ENCODE results near the gene MSTN.
"Not testable (repeated sequence)": the region's sequence is repeated elsewhere in the genome, so short reads cannot be mapped to it uniquely, and the experiment has no call there.

MSTN gene

DNA sequence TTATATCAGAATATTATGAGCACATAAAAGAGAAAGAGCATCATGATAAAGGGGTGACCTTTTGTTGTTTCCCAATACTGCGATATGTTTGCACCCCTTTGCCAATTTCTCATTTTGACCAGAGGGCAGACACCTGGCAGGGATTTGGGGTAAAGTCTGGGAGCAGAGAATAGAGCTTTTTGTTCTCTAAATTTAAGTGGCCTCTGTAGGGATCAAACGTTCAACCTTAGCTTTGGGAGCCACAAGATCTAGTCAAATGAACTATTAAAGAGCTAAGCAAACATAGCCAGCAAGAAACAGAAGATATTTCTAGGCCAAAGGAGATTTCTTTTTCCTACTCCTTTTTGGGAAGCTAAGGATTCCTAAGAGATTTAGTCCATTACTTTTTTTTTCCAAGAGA lies 1.1 kb upstream of the MSTN start:
- DNase-seq (ENCODE audit: low read depth, low spot score), result no peak

- no peak for DNase-seq (ENCODE audit: low read depth, low spot score)
Observed at GRCh38 chr2:190062053-190062452, 476 bp downstream of the MSTN start.

GRCh38 chr2:190060626-190061025 lies 1.9 kb downstream of the MSTN start:
- DNase-seq (ENCODE audit: low read depth, low spot score), result no peak

- no peak for DNase-seq (ENCODE audit: low read depth, low spot score)
Observed at GRCh38 chr2:190060019-190060418, 2.5 kb downstream of the MSTN start.

DNA sequence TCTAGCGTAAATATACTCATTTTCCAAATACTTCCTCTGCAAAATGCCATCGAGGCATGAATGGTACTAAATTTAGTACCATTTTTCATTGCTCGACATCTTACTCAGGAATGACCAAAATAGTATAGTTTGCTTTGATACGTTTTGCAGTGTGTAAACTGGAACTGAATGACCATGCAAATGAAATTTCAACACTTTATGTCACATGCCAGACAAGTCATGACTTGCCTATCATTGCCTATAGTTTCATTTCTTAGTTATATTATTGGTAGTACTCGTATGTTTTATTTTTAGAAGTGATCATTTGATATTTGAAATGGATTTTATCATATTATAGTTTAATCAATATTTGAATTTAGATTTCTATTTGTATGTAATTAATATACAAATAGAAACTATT lies 9.1 kb downstream of the MSTN start:
- no peak for DNase-seq (ENCODE audit: low read depth, low spot score)

- no peak for DNase-seq (ENCODE audit: low read depth, low spot score)
Observed at GRCh38 chr2:190052307-190052706, 10.2 kb downstream of the MSTN start.

DNA sequence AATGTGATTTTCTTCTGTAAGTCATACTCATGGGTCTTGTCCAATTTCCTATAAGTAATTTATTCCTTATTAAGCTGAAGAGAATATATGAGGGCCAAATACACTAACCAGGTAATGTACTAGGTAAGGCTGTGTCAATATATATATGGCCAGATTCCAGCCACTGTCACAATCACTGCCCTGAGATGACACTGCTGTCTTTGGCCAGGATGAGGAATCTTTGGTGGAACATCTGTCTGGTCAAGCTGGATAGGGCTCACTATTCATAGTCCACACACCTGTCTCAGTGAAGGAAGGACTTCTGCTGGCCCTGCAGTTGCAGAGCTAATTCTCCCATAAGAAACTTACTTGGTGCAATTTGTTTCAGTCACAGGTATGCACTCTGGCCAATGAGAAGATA lies 11.3 kb downstream of the MSTN start:
- no peak for DNase-seq (ENCODE audit: low read depth, low spot score)

DNA sequence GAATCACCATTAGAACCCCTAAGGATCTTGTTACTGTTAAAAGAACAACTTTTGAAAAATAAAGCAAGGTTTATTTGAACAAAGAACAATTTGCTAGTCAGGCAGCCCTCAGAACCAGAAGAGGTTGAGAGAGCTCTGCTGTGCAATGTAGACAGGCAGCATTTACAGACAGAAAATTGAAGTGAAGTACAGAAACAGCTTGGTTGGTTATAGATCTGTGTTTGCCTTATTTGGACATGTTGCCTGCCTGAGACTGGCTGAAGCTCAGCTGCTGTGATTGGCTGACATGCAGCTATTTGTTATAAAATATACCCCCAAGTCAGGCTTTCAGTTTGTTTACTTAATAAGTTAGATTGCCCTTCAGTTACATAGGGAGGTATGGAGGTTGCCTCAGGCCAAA lies 12.5 kb downstream of the MSTN start:
- DNase-seq (ENCODE audit: low read depth, low spot score), result no peak

DNA sequence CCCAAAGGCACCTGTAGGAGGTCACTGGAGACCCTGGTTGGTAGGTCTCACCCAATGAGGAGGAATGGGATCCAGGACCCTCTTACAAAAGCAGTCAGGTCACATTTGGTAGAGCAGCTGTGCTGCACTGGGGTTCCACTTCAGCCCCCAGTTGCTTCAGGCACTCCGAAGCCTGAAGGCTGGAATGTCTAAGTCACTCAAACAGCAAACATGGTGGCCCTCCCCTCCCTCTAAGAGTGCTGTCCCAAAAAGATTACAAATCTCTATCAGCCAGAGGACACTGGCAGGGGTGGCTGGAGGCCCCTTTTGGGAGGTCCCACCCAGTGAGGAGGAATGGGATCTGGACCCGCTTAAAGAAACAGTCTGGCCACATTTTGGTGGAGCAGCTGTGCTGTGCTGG lies 17.7 kb downstream of the MSTN start:
- no peak for DNase-seq (ENCODE audit: low read depth, low spot score)

DNA sequence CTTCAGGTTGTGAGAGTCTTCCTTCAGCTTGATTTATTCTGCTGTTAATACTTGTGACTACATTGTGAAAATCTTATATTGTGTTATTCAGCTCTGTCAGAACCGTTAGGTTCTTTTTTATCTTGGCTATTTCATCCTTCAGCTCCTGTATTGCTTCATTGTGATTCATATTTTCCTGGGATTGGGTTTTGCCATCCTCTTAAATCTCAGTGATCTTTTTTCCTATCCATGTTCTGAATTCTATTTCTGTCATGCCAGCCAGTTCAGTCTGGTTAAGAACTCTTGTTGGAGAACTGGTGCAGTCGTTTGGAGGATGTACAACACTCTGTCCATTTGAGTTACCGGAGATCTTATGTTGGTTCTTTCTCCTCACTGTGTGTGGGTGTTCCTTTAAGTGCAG lies 19.1 kb downstream of the MSTN start:
- no peak for DNase-seq (ENCODE audit: low read depth, low spot score)

DNA sequence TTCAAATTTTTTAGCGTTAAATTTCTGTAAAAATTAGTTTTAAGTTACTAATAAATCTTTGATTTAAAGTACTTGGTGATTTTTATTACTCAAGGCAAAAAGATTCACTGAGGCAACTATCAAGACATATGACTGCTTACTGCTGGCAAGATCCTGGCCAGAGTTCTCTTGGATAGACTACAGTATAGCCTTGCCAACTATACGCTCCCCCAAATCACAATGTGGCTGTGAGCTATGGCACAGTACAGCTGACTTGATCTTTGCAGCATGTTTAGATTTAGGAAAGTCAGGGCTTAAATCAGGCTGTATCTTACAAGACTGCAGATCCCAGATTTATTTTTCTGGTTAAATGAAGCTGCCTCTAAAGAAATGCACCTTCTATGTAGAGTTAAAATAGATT lies 26.5 kb downstream of the MSTN start:
- DNase-seq (ENCODE audit: low read depth, low spot score), result no peak

GRCh38 chr2:190034417-190034816 lies 28.1 kb downstream of the MSTN start:
- not testable (repeated sequence) for DNase-seq (ENCODE audit: low read depth, low spot score)

GRCh38 chr2:190031969-190032618 lies 30.4 kb downstream of the MSTN start:
- no peak for DNase-seq (ENCODE audit: low read depth, low spot score)

GRCh38 chr2:190023860-190024259 lies 38.7 kb downstream of the MSTN start:
- DNase-seq (ENCODE audit: low read depth, low spot score), result no peak

GRCh38 chr2:190020720-190021119 lies 41.8 kb downstream of the MSTN start:
- no peak for DNase-seq (ENCODE audit: low read depth, low spot score)

DNA sequence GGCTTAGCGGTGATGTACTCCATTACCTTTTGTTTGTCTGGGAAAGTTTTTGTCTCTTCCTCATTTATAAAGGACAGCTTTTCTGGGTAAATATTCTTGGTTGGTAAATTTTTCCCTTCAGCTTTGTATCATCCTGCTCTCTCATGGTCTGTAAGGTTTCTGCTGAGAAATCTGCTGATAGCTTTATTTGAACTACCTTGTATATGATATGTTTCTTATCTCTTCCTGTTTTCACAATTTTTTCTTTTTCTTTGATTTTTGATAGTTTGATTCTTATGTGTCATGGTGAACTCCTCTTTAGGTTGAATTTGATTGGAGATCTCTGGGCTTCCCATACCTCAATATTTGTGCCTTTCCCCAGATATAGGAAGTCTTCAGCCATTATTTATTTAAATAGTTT lies 44.7 kb downstream of the MSTN start:
- no peak for DNase-seq (ENCODE audit: low read depth, low spot score)

GRCh38 chr2:190015969-190016368 lies 46.6 kb downstream of the MSTN start:
- not testable (repeated sequence) for DNase-seq (ENCODE audit: low read depth, low spot score)

Data from brain pericyte (primary cell).